H1 (cell line): ENCODE data around the gene FOXK1. TPM values are rescaled to one million over a fixed set of nuclear protein-coding genes. Genes with fewer than 3 reads are reported as not detected.

Experiments used
- CTCF ChIA-PET: fragments of 300-600 bp; sonication (Branson Sonifier 250); formaldehyde crosslinking; loops from one replicate; lab custom pipeline; 2021; ENCODE audit not compliant: partially characterized antibody; lab: Charles Lee
- POLR2A ChIA-PET: fragments of 300-600 bp; sonication (Branson Sonifier 250); formaldehyde crosslinking; loops from one replicate; lab custom pipeline; 2021; ENCODE audit warnings: inconsistent platforms; ENCODE audit not compliant: partially characterized antibody; lab: Charles Lee
- DNase-seq, 2 experiments: peaks; one replicate each; pipeline versions ENCODE4 v3.0.0 to v3.0.0-alpha.2; 2010 to 2022; ENCODE audit warnings: low spot score in 2 of 2, low read depth in 1 of 2, mixed read lengths in 1 of 2
- FAIRE-seq: peaks from 2 replicates; lab custom pipeline; 2011; peaks lifted over from hg19 to GRCh38; lab: Jason Lieb, UNC
- H2AFZ ChIP-seq: 2 replicates; pipeline ENCODE4 v1.8.1; 2012; ENCODE audit warnings: low read length, inconsistent platforms
- H2AK5ac ChIP-seq: 2 replicates; pipeline ENCODE4 v1.6.1; 2013; ENCODE audit warnings: low read depth, low read length
- H2BK120ac ChIP-seq: replicated peaks from 2 replicates; pipeline ENCODE3; 2013; ENCODE audit warnings: low read depth, low read length, inconsistent platforms
- H2BK12ac ChIP-seq: 2 replicates; pipeline ENCODE4 v1.6.1; 2013; ENCODE audit warnings: low read depth, low read length
- H2BK15ac ChIP-seq: 2 replicates; pipeline ENCODE4 v1.6.1; 2013; ENCODE audit warnings: low read length
- H2BK20ac ChIP-seq: 2 replicates; pipeline ENCODE4 v1.6.1; 2013; ENCODE audit warnings: low read length
- H2BK5ac ChIP-seq: 2 replicates; pipeline ENCODE4 v1.6.1; 2013; ENCODE audit warnings: low read depth, low read length
- H3K14ac ChIP-seq: 2 replicates; pipeline ENCODE4 v1.6.1; 2013; ENCODE audit warnings: inconsistent platforms; ENCODE audit not compliant: insufficient read length
- H3K18ac ChIP-seq: 2 replicates; pipeline ENCODE4 v1.6.1; 2013; ENCODE audit warnings: low read length; ENCODE audit errors: extremely low read depth
- H3K23ac ChIP-seq: 2 replicates; pipeline ENCODE4 v1.6.1; 2013; ENCODE audit warnings: inconsistent platforms; ENCODE audit not compliant: insufficient read length
- H3K23me2 ChIP-seq: 2 replicates; pipeline ENCODE4 v1.6.1; 2013; ENCODE audit warnings: low read depth, low read length
- H3K27ac ChIP-seq: 2 replicates; pipeline ENCODE4 v1.6.1; 2011; ENCODE audit warnings: low read depth, low read length, inconsistent platforms
- H3K27me3 ChIP-seq, 4 experiments: replicated peaks in 1 of 4; 1 replicate in 1 of 4; 2 replicates in 3 of 4; pipeline versions ENCODE4 v1.6.1 to v1.8.1; 2011 to 2013; ENCODE audit warnings: low read length in 3 of 4, mild to moderate bottlenecking in 3 of 4, inconsistent platforms in 2 of 4, mixed read lengths in 2 of 4, moderate library complexity in 1 of 4; ENCODE audit not compliant: control insufficient read depth in 3 of 4, insufficient read depth in 3 of 4; ENCODE audit errors: extremely low read depth in 1 of 4
- H3K36me3 ChIP-seq, 4 experiments: 2 replicates each; pipeline versions ENCODE4 v1.6.1 to v1.8.1; 2011 to 2013; ENCODE audit warnings: mild to moderate bottlenecking in 4 of 4, low read length in 3 of 4, moderate library complexity in 2 of 4, control low read depth in 1 of 4, inconsistent platforms in 1 of 4; ENCODE audit not compliant: insufficient read depth in 4 of 4, control insufficient read depth in 2 of 4
- H3K4ac ChIP-seq: replicated peaks from 2 replicates; pipeline ENCODE3; 2013; ENCODE audit warnings: low read length, low read depth, mixed read lengths, inconsistent platforms; ENCODE audit not compliant: insufficient read length
- H3K4me1 ChIP-seq, 4 experiments: replicated peaks in 1 of 4; 1 replicate in 1 of 4; 2 replicates in 3 of 4; pipeline versions ENCODE4 v1.6.1 to v1.8.1; 2011 to 2013; ENCODE audit warnings: low read length in 3 of 4, inconsistent platforms in 2 of 4, mixed read lengths in 1 of 4; ENCODE audit not compliant: insufficient read depth in 4 of 4, control insufficient read depth in 3 of 4
- H3K4me2 ChIP-seq, 2 experiments: 2 replicates each; pipeline versions ENCODE4 v1.6.1 to v1.8.1; 2011 to 2013; ENCODE audit warnings: low read depth in 2 of 2, low read length in 2 of 2, control low read depth in 1 of 2, inconsistent platforms in 1 of 2, mild to moderate bottlenecking in 1 of 2; ENCODE audit not compliant: insufficient read depth in 1 of 2
- H3K4me3 ChIP-seq, 4 experiments: fragments of 200-600, 300-600 bp in 1 of 4; sonication (generic), shearing (Covaris generic), sonication (Bioruptor Twin) in 1 of 4; 2 replicates each; pipeline versions ENCODE4 v1.5.1 to v1.8.1; 2011 to 2016; ENCODE audit warnings: low read length in 4 of 4, low read depth in 3 of 4, control low read depth in 2 of 4, inconsistent platforms in 2 of 4, mild to moderate bottlenecking in 2 of 4, mixed read lengths in 1 of 4, moderate library complexity in 1 of 4; ENCODE audit not compliant: insufficient read depth in 2 of 4; ENCODE audit errors: extremely low read depth in 1 of 4
- H3K56ac ChIP-seq: replicated peaks from 2 replicates; pipeline ENCODE3; 2013; ENCODE audit warnings: low read depth, mild to moderate bottlenecking, mixed read lengths, low read length, inconsistent platforms; ENCODE audit not compliant: insufficient read length
- H3K79me1 ChIP-seq: 2 replicates; pipeline ENCODE4 v1.6.1; 2013; ENCODE audit warnings: low read depth, low read length, control low read depth
- H3K79me2 ChIP-seq, 2 experiments: 2 replicates each; pipeline versions ENCODE4 v1.6.1 to v1.8.1; 2012 to 2013; ENCODE audit warnings: low read length in 2 of 2, mild to moderate bottlenecking in 2 of 2, inconsistent platforms in 1 of 2; ENCODE audit not compliant: insufficient read depth in 2 of 2, control insufficient read depth in 1 of 2
- H3K9ac ChIP-seq, 4 experiments: replicated peaks in 1 of 4; 1 replicate in 1 of 4; 2 replicates in 3 of 4; pipeline versions ENCODE4 v1.6.1 to v1.8.1; 2011 to 2013; ENCODE audit warnings: low read depth in 3 of 4, low read length in 3 of 4, control low read depth in 2 of 4, mild to moderate bottlenecking in 2 of 4, moderate library complexity in 2 of 4, inconsistent platforms in 1 of 4; ENCODE audit errors: extremely low read depth in 1 of 4
- H3K9me3 ChIP-seq, 2 experiments: 2 replicates each; pipeline versions ENCODE4 v1.6.1 to v1.8.1; 2012 to 2013; ENCODE audit warnings: mild to moderate bottlenecking in 2 of 2, moderate library complexity in 2 of 2, control low read depth in 1 of 2, inconsistent platforms in 1 of 2, low read depth in 1 of 2, low read length in 1 of 2, mixed read lengths in 1 of 2; ENCODE audit not compliant: insufficient read depth in 2 of 2
- H4K20me1 ChIP-seq, 2 experiments: replicated peaks in 1 of 2; 2 replicates each; pipeline versions ENCODE3 to v1.8.1; 2011 to 2013; ENCODE audit warnings: inconsistent platforms in 2 of 2, low read length in 2 of 2, mild to moderate bottlenecking in 1 of 2; ENCODE audit not compliant: insufficient read depth in 2 of 2, control insufficient read depth in 1 of 2
- H4K5ac ChIP-seq: 2 replicates; pipeline ENCODE4 v1.6.1; 2013; ENCODE audit warnings: low read length, low read depth, mixed read lengths, inconsistent platforms; ENCODE audit not compliant: insufficient read length
- H4K8ac ChIP-seq: 2 replicates; pipeline ENCODE4 v1.8.0; 2013; ENCODE audit warnings: mild to moderate bottlenecking, moderate library complexity, low read length, inconsistent platforms; ENCODE audit not compliant: insufficient read depth; ENCODE audit errors: extremely low read depth
- H4K91ac ChIP-seq: replicated peaks from 2 replicates; pipeline ENCODE3; 2013; ENCODE audit warnings: low read length, mixed read lengths, inconsistent platforms; ENCODE audit not compliant: insufficient read length
- ATF3 ChIP-seq: IDR thresholded peaks from 2 replicates; pipeline ENCODE4 v1.6.1; 2011; ENCODE audit warnings: low read depth, mild to moderate bottlenecking, low read length; ENCODE audit not compliant: insufficient read depth
- CBX8 ChIP-seq: fragments of 300-800, 300-1000 bp; sonication (generic); IDR thresholded peaks from 2 replicates; pipeline ENCODE4 v1.7.1; 2016; ENCODE audit warnings: low read depth, low read length, borderline replicate concordance
- CEBPB ChIP-seq: IDR thresholded peaks from 2 replicates; pipeline ENCODE4 v1.6.1; 2012; ENCODE audit warnings: low read depth, low read length
- CTBP2 ChIP-seq: IDR thresholded peaks from 2 replicates; pipeline ENCODE4 v1.7.0; 2011; ENCODE audit warnings: borderline replicate concordance, mild to moderate bottlenecking, moderate library complexity, mixed read lengths, low read length; ENCODE audit not compliant: insufficient read depth, insufficient read length
- GABPA ChIP-seq: IDR thresholded peaks from 2 replicates; pipeline ENCODE4 v1.6.1; 2011; ENCODE audit warnings: mild to moderate bottlenecking, low read length, moderate library complexity, borderline replicate concordance; ENCODE audit not compliant: insufficient read depth
- POLR2AphosphoS5 ChIP-seq: IDR thresholded peaks from 2 replicates; pipeline ENCODE4 v1.6.1; 2011; ENCODE audit warnings: low read depth, low read length
- RXRA ChIP-seq: IDR thresholded peaks from 2 replicates; pipeline ENCODE4 v1.6.1; 2011; ENCODE audit warnings: low read depth, mild to moderate bottlenecking, low read length, moderate library complexity; ENCODE audit not compliant: insufficient read depth
- SRF ChIP-seq: IDR thresholded peaks from 2 replicates; pipeline ENCODE4 v1.6.1; 2011; ENCODE audit warnings: mild to moderate bottlenecking, low read depth, low read length, moderate library complexity
- TAF1 ChIP-seq: IDR thresholded peaks from 2 replicates; pipeline ENCODE4 v1.6.1; 2011; ENCODE audit warnings: mild to moderate bottlenecking, low read depth, low read length
- TBP ChIP-seq: IDR thresholded peaks from 2 replicates; pipeline ENCODE4 v1.6.1; 2011; ENCODE audit warnings: low read depth, low read length, improper control_type of control experiment
- YY1 ChIP-seq: IDR thresholded peaks from 2 replicates; pipeline ENCODE4 v1.6.1; 2011; ENCODE audit warnings: low read depth, mild to moderate bottlenecking, low read length
- WGBS, 2 experiments: shearing (Covaris generic) in 1 of 2; methylation state at CpG; one replicate each; pipeline versions ENCODE4 v1.1.6 to v1.1.7; 2013 to 2015; ENCODE audit warnings: low lambda C conversion rate in 2 of 2, mixed read lengths in 2 of 2, inconsistent platforms in 1 of 2, low coverage in 1 of 2, missing lambda C conversion rate in 1 of 2; ENCODE audit not compliant: insufficient replicate concordance in 2 of 2, insufficient coverage in 1 of 2, insufficient read length in 1 of 2; ENCODE audit errors: extremely low coverage in 1 of 2, missing lambda C conversion rate in 1 of 2; 5-methylcytosine and 5-hydroxymethylcytosine counted together
- polyA plus RNA-seq, 7 experiments: library from polyadenylated mRNA; depleted of rRNA in 3 of 7; stranded (reverse) in 5 of 7; unstranded in 2 of 7; fragments of >200 nt in 5 of 7; fragments of 200-250 nt in 2 of 7; gene quantifications; 1 replicate in 5 of 7; 2 replicates in 1 of 7; 4 replicates in 1 of 7; pipeline versions ENCODE4 v1.2.1 to v1.2.3, GENCODE V29; 2011 to 2013; ENCODE audit warnings: missing spikeins in 2 of 7, mixed read lengths in 2 of 7
- total RNA-seq: library from RNA; stranded (reverse); fragmentation: NEBNext Ultra II Directional; extraction: Animal tissue kit (Norgen Biotek cat#: 25700); gene quantifications from 2 replicates; pipeline ENCODE4 v1.2.1, GENCODE V29; 2021

The FOXK1 gene
- total and polyA plus RNA-seq, 2 of the 8 experiments (the other 6 are each of a cell fraction or from before 2014, with no cell fraction given): 2.0 to 8.5 TPM

DNA sequence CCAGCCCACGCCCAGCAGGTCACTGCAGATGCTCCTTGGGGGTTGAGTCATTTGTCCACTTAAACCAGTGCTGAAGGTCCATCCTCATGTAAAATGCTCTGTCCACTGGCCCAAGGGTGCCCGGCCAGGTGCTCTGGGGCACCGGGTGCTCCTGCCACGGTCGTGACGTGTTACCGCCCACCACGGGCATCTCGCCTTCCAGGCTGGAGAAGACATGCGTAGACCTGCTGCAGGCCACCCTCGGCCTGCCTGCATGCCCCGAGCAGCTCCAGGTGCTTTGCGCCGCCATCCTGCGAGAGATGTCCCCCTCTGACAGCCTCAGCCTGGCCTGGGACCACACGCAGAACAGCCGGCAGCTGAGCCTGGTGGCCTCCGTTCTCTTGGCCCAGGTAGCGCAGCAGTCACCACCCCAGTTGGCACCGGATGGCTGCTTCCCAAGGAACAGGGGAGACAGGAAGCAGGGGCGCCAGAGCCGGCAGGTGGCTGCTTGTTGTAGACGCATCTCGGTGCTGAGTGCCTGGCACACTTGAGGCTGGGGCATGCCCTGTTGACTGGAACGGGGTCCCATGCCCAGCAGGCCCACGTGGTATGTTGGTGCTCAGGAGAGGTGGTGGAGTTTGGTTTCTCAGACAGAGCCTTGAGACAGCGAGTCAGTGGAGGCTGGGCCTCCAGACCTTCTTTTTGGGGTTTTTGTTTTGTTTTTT lies 99.4 kb downstream of the FOXK1 start:
- Histone ChIP-seq H4K5ac (no peak overlapping the region), H2BK15ac (no peak overlapping the region), H3K23me2 (no peaks in the 10 kb centered on the region), H3K9ac (no peak overlapping the region), H3K27me3 (no peaks in the 10 kb centered on the region), H4K91ac (no peak overlapping the region), H4K20me1 (peaks cover 0 to 8% of the 10 kb centered on the region in 2 experiments), H3K4me3 (no peak overlapping the region), H3K9me3 (no peaks in the 10 kb centered on the region), H2AFZ (no peak overlapping the region), H3K18ac (no peak overlapping the region), H3K36me3 (peaks cover 0 to 39% (median 13%) of the 10 kb centered on the region in 4 experiments; a peak in 5 of 8 replicates), H2BK120ac (no peak overlapping the region), H3K23ac (no peak overlapping the region), H3K79me2 (peaks cover 0 to 15% of the 10 kb centered on the region in 2 experiments; a peak in 2 of 4 replicates), H3K4me2 (no peak overlapping the region), H2BK12ac (no peak overlapping the region), H3K4ac (no peak overlapping the region), H2AK5ac (no peak overlapping the region), H3K56ac (no peak overlapping the region), H4K8ac (no peak overlapping the region), H2BK5ac (no peak overlapping the region), H2BK20ac (no peak overlapping the region), H3K79me1 (no peaks in the 10 kb centered on the region; the same call in none of the 2 replicates), H3K4me1 (no peaks in the 10 kb centered on the region), H3K27ac (no peak overlapping the region), H3K14ac (no peak overlapping the region)
- ChIA-PET POLR2A (interaction anchor here (1.0 kb wide), 1 partner anchor 9 kb away, joined by 4 read pairs; no protein-coding TSS in a partner anchor), CTCF (no interaction called here)
- TF ChIP-seq CEBPB (no peak), RXRA (no peak), YY1 (no peak), TAF1 (no peak), POLR2AphosphoS5 (no peak), CBX8 (no peak), SRF (no peak), CTBP2 (no peak), GABPA (no peak), TBP (no peak), ATF3 (no peak)
- 94% methylated on average over 25 of the region's 27 CpGs; no CpG with 5 or more reads in 1 of the 2 experiments for WGBS, 2 experiments
- DNase-seq (no peak), FAIRE-seq (no peak)
